IPS DF 19.7 (cell line): ENCODE measurements around the gene OGFRL1.
"Not testable (repeated sequence)": the region's sequence is repeated elsewhere in the genome, so short reads cannot be mapped to it uniquely, and the experiment has no call there.

ENCODE experiments used
- DNase-seq: peaks from one replicate; pipeline ENCODE4 v3.0.0-alpha.2; 2013; ENCODE audit warnings: low read depth, low spot score

OGFRL1 gene

DNA sequence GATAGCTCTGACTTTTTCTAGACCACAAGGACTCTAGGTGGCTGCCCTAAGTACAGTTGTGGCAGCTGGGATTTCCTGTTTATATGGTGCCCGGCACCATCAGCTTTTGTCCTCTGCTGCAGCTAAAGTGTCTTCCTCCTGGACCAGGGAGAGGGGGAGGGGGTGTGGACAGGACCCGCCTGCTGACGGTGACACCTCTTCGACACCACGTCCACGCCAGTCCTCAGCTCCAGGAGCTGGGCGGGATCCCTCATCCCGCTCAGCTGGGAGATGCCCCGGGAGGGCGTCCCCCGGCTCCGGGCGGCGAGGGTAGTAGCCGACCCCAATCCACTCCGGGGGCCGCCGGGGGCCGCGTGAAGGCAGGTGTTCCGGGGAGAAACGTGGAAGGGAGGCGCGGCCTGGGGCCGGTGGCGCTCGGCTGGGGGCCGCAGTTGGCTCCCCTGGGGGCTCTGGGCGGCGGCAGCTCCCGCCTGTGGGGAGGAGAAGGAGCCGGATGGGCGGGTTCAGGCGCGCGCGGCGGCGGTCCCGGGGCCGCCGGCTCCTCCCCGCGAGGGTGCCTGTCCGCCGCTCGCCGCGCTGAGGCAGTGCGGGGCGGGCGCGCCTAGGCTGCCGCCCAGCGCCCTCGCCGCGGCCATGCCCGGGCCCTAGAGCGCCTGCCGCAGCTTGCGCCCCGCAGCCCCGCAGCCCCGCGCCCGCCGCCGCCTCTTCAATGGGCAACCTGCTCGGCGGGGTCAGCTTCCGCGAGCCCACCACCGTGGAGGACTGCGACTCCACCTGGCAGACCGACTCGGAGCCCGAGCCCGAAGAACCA, at the start of gene OGFRL1:
OGFRL1 (plus strand) TSS at position 584 of the 811 bp plus-strand sequence; CDS start at position 710, 126 bp downstream.
- DNase-seq: no peak

- no peak for DNase-seq
Observed at GRCh38 chr6:71239694-71240093, 48.9 kb upstream of the OGFRL1 start.

DNA sequence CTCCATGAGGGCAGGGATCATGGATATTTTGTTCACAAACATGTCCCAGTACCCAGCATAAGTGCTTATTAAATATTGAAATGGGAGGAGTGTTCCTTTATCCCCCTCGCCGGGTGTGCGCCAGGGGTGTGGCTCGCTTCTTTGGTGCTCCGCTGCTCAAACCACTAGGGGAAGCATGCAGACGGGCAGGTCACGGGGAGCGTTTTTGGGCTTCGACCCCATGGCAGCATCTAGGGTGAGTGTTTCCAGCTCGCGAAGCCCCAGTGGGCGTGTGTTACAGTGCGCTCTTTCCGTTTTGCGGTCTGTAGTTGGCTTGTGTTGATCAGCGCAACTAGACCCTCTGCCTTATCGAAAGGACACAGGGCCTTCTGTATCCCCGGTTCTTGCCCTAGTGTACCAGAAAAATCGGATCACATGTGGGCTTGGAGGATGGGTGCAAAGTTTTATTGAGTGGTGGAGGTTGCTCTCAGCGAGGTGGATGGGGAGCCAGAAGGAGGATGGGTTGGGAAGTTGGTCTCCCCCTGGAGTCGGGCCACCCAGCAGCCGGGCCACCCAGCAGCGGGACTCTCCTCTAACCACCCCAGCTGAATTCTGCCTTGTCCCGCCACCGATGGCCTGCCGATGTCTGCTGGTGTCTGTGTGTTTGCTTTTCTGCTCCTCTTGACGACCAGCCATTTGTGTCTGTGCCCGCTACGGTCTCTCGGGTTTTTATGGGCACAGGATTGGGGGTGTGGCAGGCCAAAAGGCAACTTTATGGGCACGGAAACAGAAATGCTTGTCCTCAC, 43.2 kb upstream of the OGFRL1 start:
- no peak for DNase-seq

GRCh38 chr6:71246596-71246995, 42.0 kb upstream of the OGFRL1 start:
- no peak for DNase-seq

DNA sequence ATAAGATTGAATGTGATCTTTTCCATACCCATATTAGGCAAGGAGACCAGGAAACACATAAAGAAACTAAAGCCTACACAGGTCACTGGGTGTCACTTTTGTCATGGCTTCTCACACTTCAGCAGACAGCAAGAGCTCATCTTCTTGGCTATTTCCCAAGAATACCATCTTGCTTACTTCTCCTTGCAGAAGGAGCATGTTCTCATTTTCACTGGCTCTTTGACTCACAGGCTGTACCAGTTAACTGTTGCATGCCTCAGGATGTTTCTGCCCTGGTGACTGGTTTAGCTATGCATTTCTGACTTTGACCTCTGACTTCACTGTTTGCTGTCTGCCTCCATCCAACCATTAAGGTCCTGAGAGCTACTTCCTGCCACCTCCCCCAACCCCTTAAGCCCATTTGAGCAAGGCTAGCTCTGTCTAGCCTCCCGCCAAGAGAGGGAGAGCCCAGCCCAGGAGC, 40.3 kb upstream of the OGFRL1 start:
- DNase-seq: peak; percentile 65

- no peak for DNase-seq
Observed at GRCh38 chr6:71248878-71249544, 39.6 kb upstream of the OGFRL1 start.

- no peak for DNase-seq
Observed at GRCh38 chr6:71250099-71250602, 38.5 kb upstream of the OGFRL1 start.

- DNase-seq: no peak
Observed at GRCh38 chr6:71252410-71252809, 36.2 kb upstream of the OGFRL1 start.

DNA sequence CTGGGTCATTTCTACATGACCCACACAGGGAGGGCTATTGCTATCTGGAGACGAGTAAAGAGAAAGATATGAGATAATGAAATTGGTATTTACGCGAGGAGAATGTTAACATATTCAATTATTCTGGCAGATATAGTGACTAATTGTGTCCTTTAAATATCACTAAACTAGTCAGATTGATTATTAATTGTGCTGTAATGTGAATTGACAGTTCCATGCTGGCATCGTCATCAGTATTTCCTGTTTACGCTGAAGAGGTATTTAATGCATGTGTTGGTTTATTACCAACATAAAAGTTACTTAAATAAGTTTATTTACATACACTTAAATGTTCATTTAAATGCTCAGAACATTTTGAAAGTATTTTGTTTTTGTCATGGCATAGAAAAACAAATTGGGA, 35.7 kb upstream of the OGFRL1 start:
- no peak for DNase-seq

GRCh38 chr6:71254323-71254722, 34.3 kb upstream of the OGFRL1 start:
- no peak for DNase-seq

GRCh38 chr6:71258078-71258866, 30.3 kb upstream of the OGFRL1 start:
- DNase-seq: no peak

GRCh38 chr6:71259888-71260604, 28.6 kb upstream of the OGFRL1 start:
- DNase-seq: no peak

DNA sequence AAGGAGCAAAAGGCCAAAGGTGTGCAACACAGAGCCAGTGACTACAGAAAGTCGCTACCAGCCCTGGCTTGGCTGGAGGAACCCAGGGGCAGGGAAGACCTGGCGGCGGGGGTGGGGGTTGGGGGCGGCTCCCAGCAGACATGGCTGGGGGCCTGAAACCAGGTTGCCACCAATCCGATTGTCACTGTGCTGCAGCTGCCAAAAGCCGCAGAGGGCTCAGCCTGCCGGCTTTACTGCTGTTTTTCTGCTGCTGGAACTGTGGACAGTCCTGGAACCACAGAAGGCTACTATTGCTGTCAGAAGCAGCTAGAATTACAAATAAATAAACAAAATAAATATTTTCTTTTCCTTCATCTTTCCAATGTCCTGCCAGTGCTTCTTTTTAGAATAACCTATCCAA, 25.7 kb upstream of the OGFRL1 start:
- DNase-seq: no peak

- not testable (repeated sequence) for DNase-seq
Observed at GRCh38 chr6:71266392-71266791, 22.2 kb upstream of the OGFRL1 start.

DNA sequence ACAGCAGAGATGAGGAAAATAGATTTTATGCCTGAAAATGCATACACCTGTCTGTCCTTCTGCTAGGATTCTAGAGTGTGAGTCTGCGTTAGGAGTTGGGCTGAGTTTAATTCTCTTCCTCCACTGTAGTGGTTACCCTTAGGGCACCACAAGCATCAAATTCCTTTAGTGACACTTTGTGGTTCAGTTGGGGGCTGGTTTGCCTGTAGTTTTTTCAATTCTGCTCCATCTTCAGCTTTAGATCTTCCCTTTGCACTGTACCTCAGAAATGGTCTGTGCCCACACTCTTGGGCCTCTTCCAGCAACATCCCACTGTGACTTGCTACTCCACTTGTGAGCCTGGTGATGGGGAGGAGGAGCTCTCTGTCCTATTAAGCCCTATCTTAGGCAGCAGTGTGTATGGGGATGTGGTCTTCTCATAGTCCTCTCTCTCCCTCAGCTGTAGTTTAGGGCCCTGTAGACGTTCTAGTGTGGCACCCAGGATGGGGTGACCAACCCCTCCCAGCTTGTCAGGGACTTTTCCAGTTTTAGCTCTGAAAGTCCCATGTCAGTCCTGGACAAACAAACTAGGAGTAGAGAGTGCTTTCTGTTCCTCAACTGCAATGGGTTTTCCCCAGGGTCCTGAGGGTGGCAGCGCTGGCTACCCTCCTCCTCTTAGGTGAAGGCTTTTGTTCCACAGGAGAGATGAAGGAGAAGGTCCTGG, 19.7 kb upstream of the OGFRL1 start:
- no peak for DNase-seq

- no peak for DNase-seq
Observed at GRCh38 chr6:71277926-71278600, 10.5 kb upstream of the OGFRL1 start.

- DNase-seq: no peak
Observed at GRCh38 chr6:71279321-71279720, 9.3 kb upstream of the OGFRL1 start.

DNA sequence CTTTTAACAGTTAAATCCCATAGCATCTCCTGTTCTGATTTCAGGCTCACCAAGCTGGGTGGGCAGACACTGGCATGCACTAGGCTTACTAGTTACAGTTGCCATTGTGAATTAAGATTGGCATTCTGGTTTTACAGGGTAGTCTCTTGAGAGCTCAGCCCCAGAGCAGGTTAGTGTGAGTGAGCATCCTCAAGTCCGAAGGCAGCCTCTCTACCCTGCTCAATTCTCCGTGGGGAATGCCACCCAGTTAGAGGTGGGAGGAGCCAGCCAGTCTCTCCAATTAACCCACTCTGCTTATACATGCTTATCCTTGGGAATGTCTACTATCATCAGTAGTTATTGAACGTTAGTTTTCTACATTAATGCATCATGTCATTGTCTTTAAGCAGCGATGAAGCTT, 8.9 kb upstream of the OGFRL1 start:
- DNase-seq: no peak

GRCh38 chr6:71280701-71281100, 7.9 kb upstream of the OGFRL1 start:
- DNase-seq: no peak
